Measurements from ENCODE around the gene PRKAG2. TPM values are rescaled to one million over a fixed set of nuclear protein-coding genes. Genes with fewer than 3 reads are reported as not detected.

The PRKAG2 gene
- total and polyA plus RNA-seq, 2 of the 8 experiments (the other 6 are each of a cell fraction or from before 2014, with no cell fraction given), result 7.5 to 18.1 TPM

DNA sequence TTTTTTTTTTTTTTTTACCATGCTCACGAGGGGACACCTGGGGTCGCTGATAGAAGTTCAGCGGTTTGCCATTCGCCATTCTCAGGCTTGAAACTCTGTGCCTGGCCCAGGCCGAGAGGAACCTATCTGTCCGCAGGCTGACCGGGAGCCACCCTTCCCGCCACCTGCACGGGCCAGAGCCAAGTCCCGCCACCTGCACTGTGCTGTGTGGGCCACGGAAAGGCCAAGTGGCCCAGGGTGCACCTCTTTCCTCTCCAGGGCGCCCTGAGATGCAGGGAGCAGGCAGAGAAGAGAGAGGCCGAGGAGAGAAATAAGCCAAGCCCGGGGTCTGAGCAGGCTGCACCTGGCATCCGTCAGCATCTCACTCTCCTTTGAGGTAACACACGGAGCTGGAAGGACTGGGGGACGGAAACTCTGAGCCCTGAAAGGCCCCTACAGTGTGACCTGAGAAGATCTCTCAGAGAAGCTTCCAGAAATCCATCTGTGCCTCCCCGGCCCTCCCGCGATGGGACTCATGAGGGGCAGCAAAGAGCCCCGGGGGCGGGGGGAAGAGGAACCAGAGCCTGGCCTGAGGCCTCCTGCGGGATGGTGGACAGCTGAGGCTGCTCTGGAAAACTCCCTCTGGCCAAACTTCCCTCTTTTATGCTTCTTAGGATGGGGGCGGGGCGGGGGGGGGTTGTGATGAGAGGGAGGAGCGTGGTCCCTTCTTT is 46.6 kb downstream of the PRKAG2 start:
- Histone ChIP-seq H3K4ac (replicated peaks; ENCODE audit: insufficient read length, low read depth, low read length) (no peak overlapping the region), H3K79me2 (ENCODE audit: control insufficient read depth in 1 of 2, insufficient read depth in 2 of 2, low read length in 2 of 2) (no peaks in the 10 kb centered on the region), H3K9ac (replicated peaks in 1 of 4; ENCODE audit: extremely low read depth in 1 of 4, low read depth in 3 of 4, low read length in 3 of 4) (no peak overlapping the region), H2BK12ac (ENCODE audit: low read depth, low read length) (no peak overlapping the region), H3K27me3 (replicated peaks in 1 of 4; ENCODE audit: control insufficient read depth in 3 of 4, extremely low read depth in 1 of 4, insufficient read depth in 3 of 4, low read length in 3 of 4) (no peaks in the 10 kb centered on the region), H3K27ac (ENCODE audit: low read depth, low read length) (no peak overlapping the region), H2BK120ac (replicated peaks; ENCODE audit: low read depth, low read length) (no peak overlapping the region), H3K18ac (ENCODE audit: extremely low read depth, low read length) (no peak overlapping the region), H2AK5ac (ENCODE audit: low read depth, low read length) (no peak overlapping the region), H4K8ac (ENCODE audit: extremely low read depth, insufficient read depth, low read length) (no peak overlapping the region), H3K4me1 (replicated peaks in 1 of 4; ENCODE audit: control insufficient read depth in 3 of 4, insufficient read depth in 4 of 4, low read length in 3 of 4) (peaks cover 0 to 4% (median 0%) of the 10 kb centered on the region in 4 experiments; a peak in 1 of 7 replicates), H4K5ac (ENCODE audit: insufficient read length, low read depth, low read length) (no peak overlapping the region), H2BK15ac (ENCODE audit: low read length) (no peak overlapping the region), H3K23me2 (ENCODE audit: low read depth, low read length) (no peaks in the 10 kb centered on the region), H3K56ac (replicated peaks; ENCODE audit: insufficient read length, low read depth, low read length) (no peak overlapping the region), H4K91ac (replicated peaks; ENCODE audit: insufficient read length, low read length) (no peak overlapping the region), H3K79me1 (ENCODE audit: low read depth, low read length) (no peaks in the 10 kb centered on the region), H3K9me3 (ENCODE audit: insufficient read depth in 2 of 2, low read depth in 1 of 2, low read length in 1 of 2) (no peaks in the 10 kb centered on the region), H4K20me1 (replicated peaks in 1 of 2; ENCODE audit: control insufficient read depth in 1 of 2, insufficient read depth in 2 of 2, low read length in 2 of 2) (no peaks in the 10 kb centered on the region), H2BK20ac (ENCODE audit: low read length) (no peak overlapping the region), H3K14ac (ENCODE audit: insufficient read length) (no peak overlapping the region), H2BK5ac (ENCODE audit: low read depth, low read length) (no peak overlapping the region), H3K36me3 (ENCODE audit: control insufficient read depth in 2 of 4, insufficient read depth in 4 of 4, low read length in 3 of 4) (no peaks in the 10 kb centered on the region), H2AFZ (ENCODE audit: low read length) (no peak overlapping the region), H3K4me2 (ENCODE audit: insufficient read depth in 1 of 2, low read depth in 2 of 2, low read length in 2 of 2) (no peak overlapping the region), H3K4me3 (ENCODE audit: extremely low read depth in 1 of 4, insufficient read depth in 2 of 4, low read depth in 3 of 4, low read length in 4 of 4) (no peak overlapping the region), H3K23ac (ENCODE audit: insufficient read length) (no peak overlapping the region)
- 92% methylated on average over 23 of the region's 26 CpGs; no CpG with 5 or more reads in 1 of the 2 experiments for WGBS, 2 experiments (ENCODE audit: extremely low coverage in 1 of 2, insufficient coverage in 1 of 2, insufficient read length in 1 of 2, insufficient replicate concordance in 2 of 2, low coverage in 1 of 2, low lambda C conversion rate in 2 of 2, missing lambda C conversion rate in 1 of 2)
- no peak for FAIRE-seq
- CTCF ChIA-PET (ENCODE audit: partially characterized antibody), result interaction anchor here (0.8 to 1.1 kb wide), 2 partner anchors 9 to 45 kb away, joined by 3 to 5 read pairs; no protein-coding TSS in a partner anchor
- no peak for DNase-seq (ENCODE audit: low read depth in 1 of 2, low spot score in 2 of 2)
- POLR2A ChIA-PET (ENCODE audit: partially characterized antibody), result no interaction called here

Data from H1 (cell line).